ENCODE measurements around the gene NPLOC4.

Gene NPLOC4

DNA sequence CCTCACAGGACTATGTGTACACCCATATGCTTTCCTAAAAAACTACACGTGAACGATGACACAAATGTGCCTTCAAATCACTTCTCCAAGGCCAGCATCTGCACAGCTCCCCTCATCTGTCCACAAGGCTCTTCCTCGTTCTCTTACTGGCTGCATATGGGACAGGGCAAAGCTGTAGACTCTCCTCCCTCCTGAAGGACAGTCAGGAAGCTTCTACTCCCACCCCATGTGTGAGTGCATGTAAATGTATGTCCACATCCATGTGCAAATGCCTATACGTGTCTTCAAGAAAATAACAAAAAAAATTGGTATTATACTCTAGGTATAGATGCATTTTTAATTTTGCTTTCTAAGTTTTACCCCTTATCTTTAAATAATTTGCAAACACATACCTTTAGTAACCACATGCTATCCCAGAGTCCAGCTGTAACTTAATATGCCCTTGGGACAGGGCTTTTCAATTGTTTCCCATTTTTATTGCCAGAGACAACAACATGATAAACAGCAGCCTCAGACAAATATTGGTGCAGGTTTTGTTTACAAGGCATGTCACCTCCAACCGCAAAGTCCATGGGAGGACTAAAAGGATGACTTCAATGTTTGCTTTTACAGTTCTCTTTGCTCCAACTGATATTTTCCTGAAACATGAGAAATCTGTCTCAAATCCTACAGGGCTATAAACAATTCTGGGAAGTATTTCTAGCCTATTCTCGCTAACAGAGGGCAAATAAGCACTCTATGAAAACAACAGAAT lies 53.1 kb downstream of the NPLOC4 start:
- no peak for TF ChIP-seq JUND (IDR thresholded peaks at IDR 0.05; ENCODE audit: low read depth)
- peak in 1 of 2 experiments; percentile 70 for DNase-seq (ENCODE audit: low read depth in 1 of 2, low spot score in 1 of 2)
- in situ Hi-C loops (cut with HindIII; ENCODE audit: low pct_unique_long_range_greater_than_20kb, low sequenced_read_pairs) = no loop called here

DNA sequence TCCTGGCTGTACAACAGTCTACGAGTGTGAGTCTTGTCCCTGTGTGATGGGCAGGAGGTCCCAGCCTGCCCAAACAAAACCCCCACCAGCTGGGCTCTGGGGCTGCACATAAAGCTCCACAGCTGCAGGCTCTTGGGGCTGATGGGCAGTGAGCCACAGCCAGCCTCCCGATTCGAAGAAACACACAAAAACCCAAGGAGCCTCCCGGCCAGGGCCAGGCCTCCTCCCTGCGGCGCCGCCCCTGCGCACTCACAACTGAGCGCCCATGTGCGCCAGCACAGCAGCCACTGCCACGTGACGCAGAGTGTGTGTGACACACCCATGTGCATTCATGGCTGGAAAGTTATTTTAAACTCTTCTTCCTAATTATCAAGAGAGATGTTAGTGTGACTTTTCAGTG lies 54.2 kb downstream of the NPLOC4 start:
- in situ Hi-C loops (cut with HindIII; ENCODE audit: low pct_unique_long_range_greater_than_20kb, low sequenced_read_pairs) = no loop called here
- TF ChIP-seq JUND (IDR thresholded peaks at IDR 0.05; ENCODE audit: low read depth) = no peak

DNA sequence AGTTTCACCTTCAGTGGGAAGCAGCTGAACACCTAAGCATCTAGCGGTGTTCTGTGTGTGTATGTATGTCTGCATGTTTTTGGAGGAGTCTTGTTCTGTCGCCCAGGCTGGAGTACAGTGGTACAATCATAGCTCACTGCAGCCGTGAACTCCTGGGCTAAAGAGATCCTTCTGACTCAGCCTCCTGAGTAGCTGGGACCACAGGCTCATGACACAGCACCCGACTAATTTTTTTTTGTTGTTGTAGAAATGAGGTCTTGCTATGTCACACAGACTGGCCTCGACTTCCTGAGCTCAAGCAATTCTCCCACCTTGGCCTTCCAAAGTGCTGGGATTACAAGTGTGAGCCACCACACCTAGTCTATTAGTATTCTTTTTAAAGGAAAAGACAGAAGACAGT lies 54.6 kb downstream of the NPLOC4 start:
- no peak for TF ChIP-seq JUND (IDR thresholded peaks at IDR 0.05; ENCODE audit: low read depth)
- in situ Hi-C loops (cut with HindIII; ENCODE audit: low pct_unique_long_range_greater_than_20kb, low sequenced_read_pairs) = no loop called here
- no peak for DNase-seq (ENCODE audit: low read depth in 1 of 2, low spot score in 1 of 2)

More for the DNA sequence above, 54.2 kb downstream of the NPLOC4 start:
- no peak for DNase-seq (ENCODE audit: low read depth in 1 of 2, low spot score in 1 of 2)

DNA sequence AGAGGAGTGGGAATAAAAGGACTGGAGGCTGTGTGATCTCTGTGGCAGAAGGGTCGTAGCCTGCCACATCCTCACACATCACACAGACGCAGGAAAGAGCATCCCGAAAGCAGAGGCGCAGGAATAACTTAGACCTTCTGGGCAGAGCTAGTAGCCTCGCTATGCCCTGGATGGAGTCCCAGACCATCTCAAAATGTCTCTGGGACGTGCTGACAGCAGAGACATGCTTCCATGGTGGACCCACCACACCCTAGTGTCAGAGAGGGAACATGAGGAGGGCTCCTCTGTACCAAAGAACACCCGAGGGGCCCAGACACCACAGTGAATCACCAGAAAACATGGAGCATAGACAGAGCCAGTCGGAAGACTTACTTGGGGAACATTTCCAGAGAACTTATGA lies 55.2 kb downstream of the NPLOC4 start:
- in situ Hi-C loops (cut with HindIII; ENCODE audit: low pct_unique_long_range_greater_than_20kb, low sequenced_read_pairs) = no loop called here
- DNase-seq (ENCODE audit: low read depth in 1 of 2, low spot score in 1 of 2) = no peak
- TF ChIP-seq JUND (IDR thresholded peaks at IDR 0.05; ENCODE audit: low read depth) = no peak

DNA sequence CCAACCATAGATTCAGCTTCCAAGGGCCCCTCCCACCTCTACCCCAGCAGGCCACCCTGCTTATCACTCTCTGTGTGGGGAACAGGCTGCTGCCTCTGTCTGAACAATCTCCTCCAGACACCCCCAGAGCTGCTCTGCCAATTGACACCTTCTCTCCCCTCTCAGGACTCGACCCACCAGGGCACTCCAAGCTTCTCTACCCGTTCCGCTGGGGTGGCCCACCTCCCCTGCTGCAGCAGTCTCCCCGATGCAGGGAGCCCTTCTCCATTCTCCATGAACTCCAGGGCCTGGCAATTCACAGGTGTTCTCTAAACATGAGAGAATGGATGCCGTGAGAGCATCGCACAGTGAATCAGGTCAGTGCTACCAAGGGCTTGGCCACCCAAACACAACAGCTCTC lies 56.4 kb downstream of the NPLOC4 start:
- in situ Hi-C loops (cut with HindIII; ENCODE audit: low pct_unique_long_range_greater_than_20kb, low sequenced_read_pairs) = no loop called here
- no peak for DNase-seq (ENCODE audit: low read depth in 1 of 2, low spot score in 1 of 2)
- no peak for TF ChIP-seq JUND (IDR thresholded peaks at IDR 0.05; ENCODE audit: low read depth)

DNA sequence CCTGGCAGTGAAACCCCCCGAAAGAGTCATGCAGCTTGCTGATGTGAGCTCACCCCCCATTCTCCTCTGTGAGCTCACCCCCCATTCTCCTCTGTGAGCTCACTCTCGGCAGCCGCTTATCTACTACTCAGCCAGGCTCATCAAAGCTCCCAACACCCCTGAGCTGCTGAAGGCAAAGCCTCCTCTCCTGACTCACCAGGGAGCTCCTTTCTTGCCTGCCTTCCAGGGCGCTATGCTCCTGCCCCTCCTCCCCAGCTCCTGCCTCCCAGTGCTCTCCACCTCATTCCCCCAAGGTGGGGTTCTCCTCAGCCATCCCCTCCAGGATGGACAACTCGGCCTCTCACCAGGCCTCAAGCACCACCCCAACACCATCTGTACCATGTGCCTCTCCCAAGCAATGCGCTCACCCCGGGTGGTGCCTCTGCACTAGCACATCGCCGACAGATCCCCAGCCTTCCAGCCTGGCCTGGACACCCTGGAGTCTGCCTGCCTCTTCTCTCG lies 57.0 kb downstream of the NPLOC4 start:
- no peak for DNase-seq (ENCODE audit: low read depth in 1 of 2, low spot score in 1 of 2)
- TF ChIP-seq JUND (IDR thresholded peaks at IDR 0.05; ENCODE audit: low read depth) = no peak
- in situ Hi-C loops (cut with HindIII; ENCODE audit: low pct_unique_long_range_greater_than_20kb, low sequenced_read_pairs) = no loop called here

DNA sequence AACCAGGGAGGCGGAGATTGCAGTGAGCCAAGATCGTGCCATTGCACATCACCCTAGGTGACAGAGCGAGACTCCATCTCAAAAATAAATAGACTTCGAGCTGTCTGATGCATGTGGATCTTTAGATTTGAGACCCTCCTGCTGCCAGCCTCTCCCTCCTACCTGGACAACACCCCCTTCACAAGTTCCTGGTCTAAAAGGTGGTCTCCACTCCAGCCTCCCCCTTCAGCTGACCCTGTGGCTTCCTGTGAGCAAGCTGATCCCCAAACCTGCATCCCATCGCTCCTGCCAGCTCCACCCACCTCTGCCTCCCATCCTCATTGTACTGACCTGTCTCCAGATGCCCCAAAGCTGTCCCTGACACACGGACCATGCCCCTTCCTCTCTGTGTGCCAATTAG lies 57.6 kb downstream of the NPLOC4 start:
- no peak for TF ChIP-seq JUND (IDR thresholded peaks at IDR 0.05; ENCODE audit: low read depth)
- no peak for DNase-seq (ENCODE audit: low read depth in 1 of 2, low spot score in 1 of 2)
- in situ Hi-C loops (cut with HindIII; ENCODE audit: low pct_unique_long_range_greater_than_20kb, low sequenced_read_pairs) = no loop called here

DNA sequence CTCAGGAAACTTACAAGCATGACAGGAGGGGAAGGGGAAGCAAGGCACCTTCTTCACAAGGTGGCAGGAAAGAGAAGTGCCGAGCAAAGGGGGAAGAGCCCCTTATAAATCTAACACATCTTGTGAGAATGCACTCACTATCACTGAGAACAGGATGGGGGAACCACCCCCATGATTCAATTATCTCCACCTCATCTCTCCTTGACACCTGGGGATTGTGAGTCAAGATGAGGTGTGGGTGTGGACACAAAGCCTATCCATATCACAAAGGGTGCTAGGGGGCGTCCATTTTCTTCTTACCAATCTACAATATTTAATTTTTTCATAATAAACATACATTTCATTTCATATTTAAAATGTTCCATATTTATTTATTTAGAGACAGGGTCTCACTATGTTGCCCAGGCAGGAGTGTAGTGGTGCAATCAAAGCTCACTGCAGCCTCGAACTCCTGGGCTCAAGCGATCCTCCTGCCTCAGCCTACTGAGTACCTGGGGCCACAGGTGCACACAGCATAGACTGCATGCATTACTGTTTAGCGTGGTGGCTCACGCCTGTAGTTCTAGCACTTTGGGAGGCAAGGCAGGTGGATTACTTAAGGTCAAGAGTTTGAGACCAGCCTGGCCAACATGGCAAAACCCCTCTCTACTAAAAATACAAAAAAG lies 58.2 kb downstream of the NPLOC4 start:
- in situ Hi-C loops (cut with HindIII; ENCODE audit: low pct_unique_long_range_greater_than_20kb, low sequenced_read_pairs) = no loop called here
- no peak for DNase-seq (ENCODE audit: low read depth in 1 of 2, low spot score in 1 of 2)
- TF ChIP-seq JUND (IDR thresholded peaks at IDR 0.05; ENCODE audit: low read depth) = no peak

DNA sequence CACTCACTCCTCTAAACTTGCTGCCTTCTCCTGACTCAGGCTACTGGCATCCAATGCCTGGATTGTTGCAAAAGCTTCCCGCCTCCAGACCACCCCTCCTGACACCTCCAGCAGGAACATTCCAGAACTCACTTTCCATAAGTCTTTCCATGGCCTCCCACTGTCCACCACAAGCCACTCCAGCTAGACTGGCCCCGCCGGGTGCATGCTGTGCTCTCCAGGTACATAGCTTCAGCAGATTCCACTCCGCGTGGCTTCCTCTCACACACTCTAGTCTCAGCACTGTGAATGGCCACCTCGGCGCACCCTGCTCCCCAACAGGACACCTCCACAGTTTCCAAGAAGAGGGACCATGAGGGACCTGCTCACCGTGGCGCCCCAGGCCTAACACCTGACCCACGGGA lies 58.9 kb downstream of the NPLOC4 start:
- no peak for DNase-seq (ENCODE audit: low read depth in 1 of 2, low spot score in 1 of 2)
- no peak for TF ChIP-seq JUND (IDR thresholded peaks at IDR 0.05; ENCODE audit: low read depth)

DNA sequence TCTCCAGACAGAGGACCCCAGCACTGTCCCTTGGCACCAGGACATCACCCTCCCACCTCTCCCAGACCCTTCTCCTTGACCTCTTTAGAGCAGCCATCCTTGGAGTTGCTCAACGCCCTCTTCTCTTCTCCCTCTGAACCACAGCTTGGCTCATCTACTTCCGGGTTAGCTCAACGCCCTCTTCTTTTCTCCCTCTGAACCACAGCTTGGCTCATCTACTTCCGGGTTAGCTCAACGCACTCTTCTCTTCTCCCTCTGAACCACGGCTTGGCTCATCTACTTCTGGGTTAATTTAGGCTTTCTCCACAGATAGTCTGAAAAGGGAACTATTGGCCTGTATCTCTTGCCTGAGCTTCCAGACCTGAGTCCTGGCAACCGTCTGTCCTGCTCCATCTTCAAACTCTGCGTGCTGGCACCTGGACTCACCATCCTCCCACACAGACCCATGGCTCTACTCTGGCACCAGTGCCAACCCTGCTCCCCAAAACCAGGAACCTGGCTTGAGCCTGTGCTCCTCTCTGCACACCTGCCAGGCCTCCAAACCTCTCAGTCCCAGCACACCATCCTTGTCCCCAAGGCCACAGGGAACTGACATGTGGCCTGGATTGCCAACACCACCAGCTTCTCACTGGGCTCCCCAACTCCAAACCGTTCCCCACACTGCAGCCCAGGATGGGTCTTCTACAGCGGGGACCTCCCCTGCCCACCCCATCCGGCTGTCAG lies 59.5 kb downstream of the NPLOC4 start:
- TF ChIP-seq JUND (IDR thresholded peaks at IDR 0.05; ENCODE audit: low read depth) = no peak
- in situ Hi-C loops (cut with HindIII; ENCODE audit: low pct_unique_long_range_greater_than_20kb, low sequenced_read_pairs) = no loop called here
- no peak for DNase-seq (ENCODE audit: low read depth in 1 of 2, low spot score in 1 of 2)

More for the DNA sequence above, 58.9 kb downstream of the NPLOC4 start:
- in situ Hi-C loops (cut with HindIII; ENCODE audit: low pct_unique_long_range_greater_than_20kb, low sequenced_read_pairs) = no loop called here

DNA sequence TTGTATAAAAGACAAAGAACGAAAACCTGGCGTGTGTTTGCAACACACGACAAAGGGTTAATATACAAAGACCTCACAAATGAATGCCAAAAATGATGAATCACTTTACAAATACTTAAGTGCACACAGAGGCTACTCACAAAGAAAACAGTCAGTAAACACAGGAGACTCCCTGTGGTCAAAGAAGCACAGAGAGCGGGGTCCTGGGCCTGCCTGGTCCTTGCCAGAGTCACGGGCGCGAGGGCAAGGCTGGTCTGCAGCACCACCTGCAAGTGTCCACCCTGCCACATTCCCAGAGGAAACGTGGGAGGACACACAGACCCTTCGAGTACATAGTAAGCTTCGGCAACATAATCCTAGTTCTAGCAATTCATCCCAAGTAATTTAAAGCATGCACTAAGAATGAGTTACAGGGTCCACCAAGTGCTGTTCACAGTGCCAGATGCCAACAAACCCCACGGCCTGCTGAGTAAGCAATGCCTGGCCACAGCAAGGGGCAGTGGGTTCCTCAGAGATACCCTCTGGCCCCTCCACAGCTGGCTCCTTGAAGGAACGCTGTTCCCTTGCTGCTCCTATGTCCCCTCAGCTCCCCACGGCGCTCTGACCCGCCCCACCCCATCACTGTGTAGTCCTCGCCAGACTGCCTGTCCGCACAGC lies 60.2 kb downstream of the NPLOC4 start:
- 0 out of 2 replicates have a peak, but pooled peaks have one; percentile 35 for TF ChIP-seq JUND (IDR thresholded peaks at IDR 0.05; ENCODE audit: low read depth)
- peak; percentile 48 to 71 for DNase-seq (ENCODE audit: low read depth in 1 of 2, low spot score in 1 of 2)
- in situ Hi-C loops (cut with HindIII; ENCODE audit: low pct_unique_long_range_greater_than_20kb, low sequenced_read_pairs) = no loop called here

DNA sequence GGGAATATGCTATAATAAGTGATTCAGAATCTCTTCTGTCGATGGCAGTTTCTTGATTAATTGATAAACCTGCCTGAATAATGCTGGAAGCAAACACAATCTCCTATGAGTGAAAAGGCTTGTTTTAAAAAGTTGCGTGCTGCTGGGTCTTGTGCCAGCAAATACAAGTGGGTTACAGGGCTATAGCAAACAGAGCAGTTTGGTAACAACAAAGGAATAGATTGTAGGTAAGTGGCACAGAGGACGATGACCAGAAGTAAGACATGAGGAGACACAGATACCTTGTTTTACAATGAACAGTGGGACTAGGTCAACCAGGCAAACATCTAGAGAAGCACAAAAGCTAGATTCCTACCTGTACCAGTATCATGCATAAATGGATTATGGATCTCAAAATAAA lies 61.1 kb downstream of the NPLOC4 start:
- in situ Hi-C loops (cut with HindIII; ENCODE audit: low pct_unique_long_range_greater_than_20kb, low sequenced_read_pairs) = no loop called here
- TF ChIP-seq JUND (IDR thresholded peaks at IDR 0.05; ENCODE audit: low read depth) = no peak
- no peak for DNase-seq (ENCODE audit: low read depth in 1 of 2, low spot score in 1 of 2)
